Measurements from ENCODE around the gene PCGF5. TPM values are rescaled to one million over a fixed set of nuclear protein-coding genes. Genes with fewer than 3 reads are reported as not detected.

PCGF5 gene
- total and polyA plus RNA-seq, 9 of the 15 experiments (the other 6 are each of a cell fraction or from before 2014, with no cell fraction given) = 10.9 to 40.0 (median 20.3) TPM

- H3K27ac ChIP-seq (ENCODE audit: extremely low read depth, low read depth, low read length) = no peak overlapping the region
- H3K36me3 ChIP-seq (ENCODE audit: control insufficient read depth, insufficient read depth, low read length) = no peaks in the 10 kb centered on the region
- DNase-seq (ENCODE audit: extremely low read depth in 1 of 4, low spot score in 3 of 4) (no peak), ATAC-seq (no peak), FAIRE-seq (no peak)
- 57% methylated on average over 1 of the region's 1 CpG for WGBS (ENCODE audit: insufficient coverage, low coverage, missing lambda C conversion rate)
- ChIA-PET CTCF (ENCODE audit: low intra/inter-chr PET ratio) (no interaction called here), POLR2A (interaction anchor here (1.0 to 1.2 kb wide), 2 partner anchors 10 to 29 kb away, joined by 3 read pairs; no protein-coding TSS in a partner anchor)
- H4K20me1 ChIP-seq (replicated peaks; ENCODE audit: control insufficient read depth, insufficient read depth, low read length) = no peaks in the 10 kb centered on the region
- H3K27me3 ChIP-seq (ENCODE audit: control insufficient read depth in 2 of 2, insufficient read depth in 2 of 2, low read length in 2 of 2) = no peaks in the 10 kb centered on the region
- H3K4me2 ChIP-seq (ENCODE audit: insufficient read depth, low read length) = no peak overlapping the region
- no peak overlapping the region for H3K9ac ChIP-seq (ENCODE audit: insufficient read depth in 1 of 2, low read depth in 2 of 2, low read length in 2 of 2)
- no TSS peak for BruUV-seq (replicated peaks)
- H3K4me3 ChIP-seq = no peak overlapping the region
- intact Hi-C loops (cut with micrococcal nuclease) = no loop called here
- peaks cover 0 to 6% of the 10 kb centered on the region in 2 experiments; a peak in 3 of 5 replicates for H3K4me1 ChIP-seq (replicated peaks in 1 of 2; ENCODE audit: control insufficient read depth in 2 of 2, insufficient read depth in 2 of 2, low read length in 2 of 2)
- in situ Hi-C loops (cut with MboI) = no loop called here
- H3K79me2 ChIP-seq (ENCODE audit: control insufficient read depth, insufficient read depth, low read length) = peaks cover 13% of the 10 kb centered on the region; the same call in 2 of the 3 replicates
- peaks cover 3% of the 10 kb centered on the region for H3K9me1 ChIP-seq (ENCODE audit: control insufficient read depth, insufficient read depth, low read length)
- no peaks in the 10 kb centered on the region for H3K9me3 ChIP-seq (replicated peaks; ENCODE audit: control insufficient read depth, insufficient read depth, low read depth, low read length)
- no peak overlapping the region for H2AFZ ChIP-seq (ENCODE audit: low read depth, low read length)
- TF ChIP-seq CBFB (CRISPR knock-in tag; IDR thresholded peaks at IDR 0.05) (no peak), FUS (optimal IDR thresholded peaks at IDR 0.05; ENCODE audit: low read depth, low read length) (no peak), TCFL5 (CRISPR knock-in tag; conservative IDR thresholded peaks at IDR 0.05) (no peak), ASH1L (IDR thresholded peaks at IDR 0.05; ENCODE audit: borderline replicate concordance, low read depth, partially characterized antibody) (no peak), ETV5 (CRISPR knock-in tag; IDR thresholded peaks at IDR 0.05; ENCODE audit: low read depth) (no peak), PURB (CRISPR knock-in tag; IDR thresholded peaks at IDR 0.05; ENCODE audit: low read depth) (no peak), SIRT6 (IDR thresholded peaks at IDR 0.05; ENCODE audit: low read depth, low read length) (no peak), XRCC4 (IDR thresholded peaks at IDR 0.05; ENCODE audit: extremely low read depth, insufficient read depth, insufficient read length) (no peak)
- TF ChIP-seq, protein P1, sequence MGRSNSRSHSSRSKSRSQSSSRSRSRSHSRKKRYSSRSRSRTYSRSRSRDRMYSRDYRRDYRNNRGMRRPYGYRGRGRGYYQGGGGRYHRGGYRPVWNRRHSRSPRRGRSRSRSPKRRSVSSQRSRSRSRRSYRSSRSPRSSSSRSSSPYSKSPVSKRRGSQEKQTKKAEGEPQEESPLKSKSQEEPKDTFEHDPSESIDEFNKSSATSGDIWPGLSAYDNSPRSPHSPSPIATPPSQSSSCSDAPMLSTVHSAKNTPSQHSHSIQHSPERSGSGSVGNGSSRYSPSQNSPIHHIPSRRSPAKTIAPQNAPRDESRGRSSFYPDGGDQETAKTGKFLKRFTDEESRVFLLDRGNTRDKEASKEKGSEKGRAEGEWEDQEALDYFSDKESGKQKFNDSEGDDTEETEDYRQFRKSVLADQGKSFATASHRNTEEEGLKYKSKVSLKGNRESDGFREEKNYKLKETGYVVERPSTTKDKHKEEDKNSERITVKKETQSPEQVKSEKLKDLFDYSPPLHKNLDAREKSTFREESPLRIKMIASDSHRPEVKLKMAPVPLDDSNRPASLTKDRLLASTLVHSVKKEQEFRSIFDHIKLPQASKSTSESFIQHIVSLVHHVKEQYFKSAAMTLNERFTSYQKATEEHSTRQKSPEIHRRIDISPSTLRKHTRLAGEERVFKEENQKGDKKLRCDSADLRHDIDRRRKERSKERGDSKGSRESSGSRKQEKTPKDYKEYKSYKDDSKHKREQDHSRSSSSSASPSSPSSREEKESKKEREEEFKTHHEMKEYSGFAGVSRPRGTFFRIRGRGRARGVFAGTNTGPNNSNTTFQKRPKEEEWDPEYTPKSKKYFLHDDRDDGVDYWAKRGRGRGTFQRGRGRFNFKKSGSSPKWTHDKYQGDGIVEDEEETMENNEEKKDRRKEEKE (IDR thresholded peaks at IDR 0.05; ENCODE audit: borderline replicate concordance in 1 of 2, control insufficient read depth in 1 of 2, low read depth in 2 of 2, low read length in 1 of 2) = no peak
- TF ChIP-seq, protein P2, sequence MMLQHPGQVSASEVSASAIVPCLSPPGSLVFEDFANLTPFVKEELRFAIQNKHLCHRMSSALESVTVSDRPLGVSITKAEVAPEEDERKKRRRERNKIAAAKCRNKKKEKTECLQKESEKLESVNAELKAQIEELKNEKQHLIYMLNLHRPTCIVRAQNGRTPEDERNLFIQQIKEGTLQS (IDR thresholded peaks at IDR 0.05) = no peak
- TF ChIP-seq, protein P2 (CRISPR knock-in tag; conservative IDR thresholded peaks at IDR 0.05) = no peak
Measured at GRCh38 chr10:91190388-91190870, 30.0 kb upstream of the PCGF5 start.
